ENCODE results near the gene NUP107.

The NUP107 gene

DNA sequence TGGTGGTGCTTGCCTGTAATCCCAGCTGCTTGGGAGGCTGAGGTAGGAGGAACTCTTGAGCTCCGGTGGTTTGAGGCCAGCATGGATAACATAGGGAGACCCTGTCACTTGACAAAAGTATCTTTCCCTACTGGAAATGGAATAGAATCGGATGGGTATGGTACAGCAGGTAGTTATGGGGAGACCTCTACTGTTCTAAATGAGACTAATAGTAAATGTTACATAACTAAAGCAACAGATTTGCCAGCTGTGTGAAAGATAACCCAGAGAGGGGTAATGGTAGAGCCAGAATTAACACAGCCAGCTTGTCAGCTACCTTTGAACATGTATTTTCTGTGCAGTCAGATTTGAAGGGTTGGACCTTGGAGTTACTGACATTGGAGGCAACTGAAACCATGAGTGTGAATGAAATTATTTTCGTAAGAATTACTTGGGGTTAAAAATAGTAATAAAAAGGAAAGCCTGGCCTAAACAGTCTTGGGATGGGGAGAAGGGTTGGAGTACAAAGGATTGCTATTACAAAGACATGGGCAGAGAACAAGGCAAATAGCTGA lies 21.7 kb upstream of the NUP107 start:
- no peaks in the 10 kb centered on the region for H4K20me1 ChIP-seq (ENCODE audit: low read depth, low read length)
- no peak overlapping the region for H3K27ac ChIP-seq (ENCODE audit: low read depth, low read length)
- H3K79me2 ChIP-seq (ENCODE audit: insufficient read depth, low read length), result no peaks in the 10 kb centered on the region; the same call in 1 of the 2 replicates
- no peaks in the 10 kb centered on the region for H3K9me3 ChIP-seq (ENCODE audit: insufficient read depth, low read length)
- TF ChIP-seq, protein P1, sequence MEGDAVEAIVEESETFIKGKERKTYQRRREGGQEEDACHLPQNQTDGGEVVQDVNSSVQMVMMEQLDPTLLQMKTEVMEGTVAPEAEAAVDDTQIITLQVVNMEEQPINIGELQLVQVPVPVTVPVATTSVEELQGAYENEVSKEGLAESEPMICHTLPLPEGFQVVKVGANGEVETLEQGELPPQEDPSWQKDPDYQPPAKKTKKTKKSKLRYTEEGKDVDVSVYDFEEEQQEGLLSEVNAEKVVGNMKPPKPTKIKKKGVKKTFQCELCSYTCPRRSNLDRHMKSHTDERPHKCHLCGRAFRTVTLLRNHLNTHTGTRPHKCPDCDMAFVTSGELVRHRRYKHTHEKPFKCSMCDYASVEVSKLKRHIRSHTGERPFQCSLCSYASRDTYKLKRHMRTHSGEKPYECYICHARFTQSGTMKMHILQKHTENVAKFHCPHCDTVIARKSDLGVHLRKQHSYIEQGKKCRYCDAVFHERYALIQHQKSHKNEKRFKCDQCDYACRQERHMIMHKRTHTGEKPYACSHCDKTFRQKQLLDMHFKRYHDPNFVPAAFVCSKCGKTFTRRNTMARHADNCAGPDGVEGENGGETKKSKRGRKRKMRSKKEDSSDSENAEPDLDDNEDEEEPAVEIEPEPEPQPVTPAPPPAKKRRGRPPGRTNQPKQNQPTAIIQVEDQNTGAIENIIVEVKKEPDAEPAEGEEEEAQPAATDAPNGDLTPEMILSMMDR (IDR thresholded peaks at IDR 0.05; ENCODE audit: insufficient read depth, low read length, poor library complexity, severe bottlenecking), result no peak
- no peak for TF ChIP-seq EZH2phosphoT487 (conservative IDR thresholded peaks at IDR 0.05; ENCODE audit: low read length)
- no peaks in the 10 kb centered on the region for H3K27me3 ChIP-seq (ENCODE audit: low read length)
- no peak overlapping the region for H3K9ac ChIP-seq (ENCODE audit: low read length)
- no peak overlapping the region for H3K4me3 ChIP-seq (ENCODE audit: insufficient read depth, low read length, poor library complexity, severe bottlenecking)
- no peak overlapping the region for H2AFZ ChIP-seq (ENCODE audit: low read depth, low read length, severe bottlenecking)
- H3K9me2 ChIP-seq (replicated peaks; ENCODE audit: insufficient read depth, low read length), result no peaks in the 10 kb centered on the region
- H3K36me3 ChIP-seq (ENCODE audit: low read length), result peaks cover 18% of the 10 kb centered on the region; the same call in 1 of the 2 replicates
- peaks cover 19% of the 10 kb centered on the region; the same call in 1 of the 2 replicates for H3F3A ChIP-seq (ENCODE audit: insufficient read depth)
- H3K4me2 ChIP-seq (ENCODE audit: low read depth, low read length, poor library complexity, severe bottlenecking), result no peak overlapping the region

DNA sequence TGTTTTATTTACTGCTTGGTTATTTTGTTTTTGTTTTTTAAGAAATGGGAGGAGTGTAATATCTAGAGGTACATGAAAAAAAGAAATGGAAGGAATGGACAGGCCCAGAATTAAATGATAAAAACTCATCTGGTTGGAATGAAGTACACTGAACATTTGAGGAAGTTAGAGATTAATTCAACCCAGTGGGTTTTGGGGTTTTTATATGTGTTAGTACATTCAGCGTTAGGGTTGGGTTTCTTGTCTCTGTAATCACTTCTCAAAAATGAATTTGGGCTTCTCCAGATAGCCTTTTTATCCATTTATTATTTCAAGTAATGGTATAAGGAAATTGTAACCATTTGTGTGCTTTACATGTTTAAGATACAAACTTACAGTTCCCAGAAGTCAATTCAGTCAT lies 19.5 kb upstream of the NUP107 start:
- Histone ChIP-seq H3K27ac (ENCODE audit: low read depth, low read length) (no peak overlapping the region), H3K4me3 (ENCODE audit: insufficient read depth, low read length, poor library complexity, severe bottlenecking) (no peak overlapping the region), H3K79me2 (ENCODE audit: insufficient read depth, low read length) (no peaks in the 10 kb centered on the region; the same call in 1 of the 2 replicates), H3K9me3 (ENCODE audit: insufficient read depth, low read length) (no peaks in the 10 kb centered on the region), H3K36me3 (ENCODE audit: low read length) (peaks cover 6% of the 10 kb centered on the region; the same call in 1 of the 2 replicates), H2AFZ (ENCODE audit: low read depth, low read length, severe bottlenecking) (no peak overlapping the region), H3K9me2 (replicated peaks; ENCODE audit: insufficient read depth, low read length) (no peaks in the 10 kb centered on the region), H3K4me2 (ENCODE audit: low read depth, low read length, poor library complexity, severe bottlenecking) (no peak overlapping the region), H3K27me3 (ENCODE audit: low read length) (no peaks in the 10 kb centered on the region), H3K9ac (ENCODE audit: low read length) (no peak overlapping the region), H3F3A (ENCODE audit: insufficient read depth) (peaks cover 16% of the 10 kb centered on the region; the same call in 1 of the 2 replicates), H4K20me1 (ENCODE audit: low read depth, low read length) (no peaks in the 10 kb centered on the region)
- TF ChIP-seq, protein P1 (IDR thresholded peaks at IDR 0.05; ENCODE audit: insufficient read depth, low read length, poor library complexity, severe bottlenecking), result no peak
- TF ChIP-seq EZH2phosphoT487 (conservative IDR thresholded peaks at IDR 0.05; ENCODE audit: low read length), result no peak

DNA sequence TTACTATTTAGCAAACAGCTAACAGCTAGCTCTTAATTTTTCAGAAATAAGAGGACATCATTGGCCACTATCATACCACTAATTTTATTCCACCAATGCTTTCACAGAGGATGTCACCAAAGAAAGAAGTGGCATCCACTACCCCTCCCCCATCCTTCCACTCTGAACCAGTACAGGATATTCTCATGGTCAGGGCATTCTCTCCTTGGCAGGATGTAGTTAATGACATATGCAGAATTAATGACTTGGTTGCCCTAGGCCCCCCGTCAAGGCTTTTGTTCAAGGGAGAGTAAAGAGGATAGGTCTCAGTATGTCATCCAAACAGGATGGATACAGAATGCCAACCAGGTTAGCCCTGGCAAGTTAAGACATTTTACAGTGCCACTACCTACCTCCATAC lies 18.9 kb upstream of the NUP107 start:
- Histone ChIP-seq H3K79me2 (ENCODE audit: insufficient read depth, low read length) (no peaks in the 10 kb centered on the region), H3F3A (ENCODE audit: insufficient read depth) (peaks cover 12% of the 10 kb centered on the region; the same call in 1 of the 2 replicates), H3K27ac (ENCODE audit: low read depth, low read length) (no peak overlapping the region), H3K9ac (ENCODE audit: low read length) (no peak overlapping the region), H2AFZ (ENCODE audit: low read depth, low read length, severe bottlenecking) (no peak overlapping the region), H3K36me3 (ENCODE audit: low read length) (0 out of 2 replicates have a peak, but pooled peaks cover 4% of the 10 kb centered on the region), H3K4me2 (ENCODE audit: low read depth, low read length, poor library complexity, severe bottlenecking) (no peak overlapping the region), H3K4me3 (ENCODE audit: insufficient read depth, low read length, poor library complexity, severe bottlenecking) (no peak overlapping the region), H4K20me1 (ENCODE audit: low read depth, low read length) (no peaks in the 10 kb centered on the region), H3K27me3 (ENCODE audit: low read length) (no peaks in the 10 kb centered on the region), H3K9me2 (replicated peaks; ENCODE audit: insufficient read depth, low read length) (no peaks in the 10 kb centered on the region), H3K9me3 (ENCODE audit: insufficient read depth, low read length) (no peaks in the 10 kb centered on the region)
- TF ChIP-seq, protein P1 (IDR thresholded peaks at IDR 0.05; ENCODE audit: insufficient read depth, low read length, poor library complexity, severe bottlenecking), result no peak
- TF ChIP-seq EZH2phosphoT487 (conservative IDR thresholded peaks at IDR 0.05; ENCODE audit: low read length), result no peak
